HG02678 (cell line): ENCODE results near the gene ARF6.
"Not testable (repeated sequence)": the region's sequence is repeated elsewhere in the genome, so short reads cannot be mapped to it uniquely, and the experiment has no call there.

Source experiments
- ATAC-seq: cut with Tn5 transposase; IDR thresholded peaks from one replicate; pipeline ENCODE4 v1.9.1; 2021; ENCODE audit warnings: mild to moderate bottlenecking, moderate library complexity; ENCODE audit not compliant: unreplicated experiment

ARF6 gene

GRCh38 chr14:49905989-49906388 lies 13.1 kb downstream of the ARF6 start:
- ATAC-seq, result no peak

DNA sequence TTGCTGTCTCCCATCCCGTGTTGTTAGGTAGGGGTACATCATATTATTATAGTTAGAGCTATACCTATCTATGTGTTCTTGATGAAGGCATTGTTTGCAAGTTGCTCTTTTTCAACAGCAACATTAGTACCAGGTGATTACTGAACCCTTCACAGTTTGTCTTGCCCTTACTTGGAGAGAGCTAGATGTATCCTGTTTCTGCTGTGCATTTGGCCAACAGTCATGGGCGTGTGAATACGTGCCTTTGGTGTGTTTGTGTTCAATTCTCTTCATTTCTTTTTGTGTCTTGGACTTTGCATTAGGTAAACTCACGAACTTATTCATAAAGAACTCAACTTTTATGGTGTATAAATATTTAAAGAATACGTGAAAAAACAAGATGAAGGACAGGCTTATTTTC lies 14.3 kb downstream of the ARF6 start:
- no peak for ATAC-seq

DNA sequence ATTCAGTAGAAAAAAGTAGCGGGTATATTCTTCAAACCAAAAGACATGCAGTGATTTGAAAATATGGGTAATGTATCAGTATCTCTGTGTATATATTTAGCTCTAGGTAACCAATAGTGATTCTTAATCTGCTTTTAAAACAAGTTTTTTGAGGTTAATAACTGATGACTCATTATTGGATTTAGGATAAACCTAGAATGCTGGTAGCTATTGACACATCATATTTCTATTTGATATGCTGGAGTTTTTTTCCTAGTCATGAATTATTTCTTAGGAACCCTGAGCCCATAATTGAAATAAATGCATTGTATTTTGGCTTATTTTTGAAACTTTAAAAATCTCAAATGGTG lies 15.5 kb downstream of the ARF6 start:
- ATAC-seq, result no peak

DNA sequence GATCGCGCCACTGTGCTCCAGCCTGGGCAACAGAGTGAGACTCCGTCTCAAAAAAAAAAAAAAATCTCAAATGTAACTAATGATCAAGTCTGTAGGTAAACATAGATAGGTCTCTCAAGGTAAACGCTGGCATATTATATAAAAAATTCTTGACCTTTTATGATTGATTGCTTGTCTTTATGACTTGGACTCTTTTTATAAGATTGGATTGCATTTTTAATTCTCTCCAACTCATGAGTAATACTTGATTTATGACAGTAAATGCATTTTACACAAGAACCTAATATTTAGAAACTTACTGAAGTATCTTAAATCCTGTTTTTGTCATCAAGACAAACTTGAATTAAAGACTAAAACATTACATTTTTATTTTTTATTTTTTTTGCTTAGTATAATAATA lies 16.1 kb downstream of the ARF6 start:
- no peak for ATAC-seq

DNA sequence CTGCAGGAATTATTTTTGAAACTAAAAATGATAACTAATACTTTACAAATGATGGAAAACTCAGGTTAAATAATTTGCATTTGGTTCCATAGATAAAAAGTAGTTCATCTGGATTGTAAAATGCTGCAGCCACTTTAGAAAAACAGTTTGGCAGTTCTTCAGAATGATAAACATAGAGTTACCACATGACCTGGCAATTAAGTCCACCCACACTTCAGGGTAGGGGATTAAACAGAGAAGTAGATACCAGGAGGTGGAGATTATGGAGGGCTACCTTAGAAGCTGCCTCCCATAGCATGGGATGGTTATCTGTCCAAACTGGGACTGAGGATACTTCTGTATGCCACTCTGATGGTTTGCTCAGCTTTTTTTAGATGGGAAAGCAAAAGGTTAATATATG lies 22.2 kb downstream of the ARF6 start:
- no peak for ATAC-seq

DNA sequence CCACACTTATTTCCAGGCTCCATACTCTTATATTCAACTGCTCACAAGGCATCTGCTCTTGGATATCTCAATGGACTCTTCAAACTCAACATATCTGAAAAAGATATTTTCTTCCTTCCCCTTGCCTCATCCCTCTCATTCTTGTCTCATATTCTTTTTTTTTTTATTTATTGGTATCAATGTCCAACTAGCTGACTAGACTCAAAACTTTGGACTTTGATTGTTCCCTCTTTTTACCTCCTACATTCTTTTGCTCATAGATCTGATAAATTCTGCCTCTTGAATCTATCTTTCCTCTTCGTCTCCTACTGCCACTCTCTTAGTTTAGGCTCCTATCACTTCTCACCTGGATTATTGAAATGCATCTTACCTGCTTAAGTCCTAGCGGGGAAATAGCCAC lies 25.8 kb downstream of the ARF6 start:
- ATAC-seq, result no peak

DNA sequence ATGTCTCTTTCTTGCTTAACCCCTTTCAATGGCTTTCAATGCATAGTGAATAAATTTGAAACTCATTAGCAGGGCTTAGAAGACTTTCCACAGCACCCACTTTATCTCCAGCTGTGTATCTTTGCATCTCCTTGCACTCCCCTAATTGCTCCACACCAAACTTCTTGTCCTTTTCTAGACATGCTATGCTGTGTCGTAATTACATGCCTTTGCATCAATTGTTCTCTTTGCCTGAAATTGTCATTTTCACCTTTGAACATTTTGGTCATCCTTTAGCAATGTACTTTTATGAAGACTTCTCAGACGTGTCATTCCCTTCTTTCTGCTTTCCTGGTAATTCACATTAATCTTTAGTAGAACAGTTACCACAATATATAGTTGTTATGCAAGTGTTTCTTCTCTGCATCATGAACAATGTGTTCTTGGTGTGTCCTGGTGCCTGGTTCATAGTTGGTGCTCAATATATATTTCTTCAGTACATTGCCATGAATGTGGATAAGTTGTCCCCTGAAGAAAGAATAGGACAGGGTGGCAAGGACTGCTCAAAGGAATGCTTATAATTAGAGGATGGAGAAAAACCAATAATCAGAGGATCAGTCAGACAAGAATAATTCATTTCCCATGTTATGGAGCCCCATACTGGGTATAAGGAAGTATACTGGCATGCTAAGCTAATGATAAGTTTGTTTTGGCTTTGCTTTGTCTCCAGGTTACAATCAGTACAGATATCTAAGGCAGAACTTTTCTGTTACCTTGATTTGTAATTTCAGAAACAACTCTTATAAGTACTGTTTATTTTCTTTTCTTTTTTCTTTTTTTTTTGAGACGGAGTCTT lies 27.2 kb downstream of the ARF6 start:
- ATAC-seq, result no peak

- ATAC-seq, result no peak
These were observed 28.1 kb downstream of the ARF6 start for GRCh38 chr14:49920935-49921334.

DNA sequence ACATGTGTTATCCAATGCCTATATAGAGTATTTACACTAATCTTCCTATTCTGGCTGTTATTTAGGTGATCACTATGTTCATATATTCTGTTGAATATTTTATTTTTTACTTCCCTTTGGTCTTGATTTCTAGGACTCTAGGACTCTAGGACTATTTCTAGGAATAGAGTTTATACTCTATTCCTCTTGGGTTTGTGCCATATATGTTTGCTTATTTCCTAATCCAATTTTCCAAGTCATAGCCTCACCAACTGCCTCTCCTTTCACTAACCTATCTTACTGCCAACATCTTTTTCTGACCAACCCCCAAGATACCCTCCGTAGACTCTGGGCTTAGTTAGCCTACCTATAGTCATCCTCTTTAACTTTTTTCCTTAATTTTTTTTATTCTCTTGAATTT lies 28.5 kb downstream of the ARF6 start:
- ATAC-seq, result no peak

- no peak for ATAC-seq
These were observed 30.6 kb downstream of the ARF6 start for GRCh38 chr14:49923442-49923841.

- no peak for ATAC-seq
These were observed 31.0 kb downstream of the ARF6 start for GRCh38 chr14:49923881-49924280.

DNA sequence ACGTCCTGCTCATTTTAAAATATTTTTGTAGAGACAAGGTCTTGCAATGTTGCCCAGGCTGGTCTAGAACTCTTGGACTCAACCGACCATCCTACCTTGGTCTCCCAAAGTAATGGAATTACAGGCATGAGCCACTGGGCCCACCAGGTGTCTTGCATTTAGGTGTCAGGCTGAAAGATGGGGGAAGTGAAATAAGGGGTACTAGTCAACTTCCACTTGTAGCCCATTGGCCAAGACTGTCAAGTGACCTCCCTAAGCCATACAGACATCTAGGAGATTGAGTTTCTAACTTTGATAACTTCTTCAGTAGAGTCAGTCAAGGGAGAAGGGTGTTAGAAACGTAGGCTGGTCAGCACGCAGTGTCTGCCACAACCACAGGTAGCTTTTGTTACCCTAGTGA lies 32.0 kb downstream of the ARF6 start:
- ATAC-seq, result no peak

- ATAC-seq, result no peak
These were observed 33.9 kb downstream of the ARF6 start for GRCh38 chr14:49926803-49927202.

- ATAC-seq, result no peak
These were observed 35.1 kb downstream of the ARF6 start for GRCh38 chr14:49928015-49928414.

DNA sequence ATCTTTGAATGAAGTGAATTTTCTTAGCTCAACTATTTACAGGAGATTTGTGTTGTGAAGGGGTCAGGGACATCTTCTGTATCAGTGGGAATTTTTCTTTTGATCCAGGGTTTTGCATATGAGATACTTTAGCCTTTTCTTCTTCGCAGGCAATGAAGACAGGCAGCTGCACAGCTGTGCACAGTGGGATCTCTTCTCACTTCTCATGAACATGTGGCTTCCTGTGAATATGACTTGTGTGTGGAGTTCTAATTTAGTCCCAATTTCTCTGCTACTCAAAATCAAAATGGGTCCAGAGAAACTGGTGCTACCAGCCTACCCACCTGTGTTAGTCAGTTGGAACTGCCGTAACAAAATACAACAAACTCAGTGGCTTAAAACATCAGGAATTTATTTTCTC lies 37.8 kb downstream of the ARF6 start:
- ATAC-seq, result no peak

DNA sequence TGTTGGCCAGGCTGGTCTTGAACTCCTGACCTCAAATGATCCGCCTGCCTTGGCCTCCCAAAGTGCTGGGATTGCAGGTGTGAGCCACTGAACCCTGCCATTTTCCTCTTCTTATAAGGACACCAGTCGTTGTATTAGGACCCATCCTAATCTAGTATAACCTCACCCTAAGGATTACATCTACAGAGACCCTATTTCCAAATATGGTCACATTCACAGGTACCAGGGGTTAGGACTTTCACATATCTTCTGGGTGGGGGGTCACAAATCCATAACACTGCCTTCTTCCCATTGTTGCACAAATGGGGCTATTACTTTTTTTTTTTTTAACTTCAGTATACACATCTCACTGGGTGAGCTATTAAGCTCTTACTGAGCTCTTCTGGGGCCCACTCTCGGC lies 38.6 kb downstream of the ARF6 start:
- ATAC-seq, result no peak

- no peak for ATAC-seq
These were observed 40.2 kb downstream of the ARF6 start for GRCh38 chr14:49933128-49933527.

GRCh38 chr14:49933704-49934103 lies 40.8 kb downstream of the ARF6 start:
- no peak for ATAC-seq

DNA sequence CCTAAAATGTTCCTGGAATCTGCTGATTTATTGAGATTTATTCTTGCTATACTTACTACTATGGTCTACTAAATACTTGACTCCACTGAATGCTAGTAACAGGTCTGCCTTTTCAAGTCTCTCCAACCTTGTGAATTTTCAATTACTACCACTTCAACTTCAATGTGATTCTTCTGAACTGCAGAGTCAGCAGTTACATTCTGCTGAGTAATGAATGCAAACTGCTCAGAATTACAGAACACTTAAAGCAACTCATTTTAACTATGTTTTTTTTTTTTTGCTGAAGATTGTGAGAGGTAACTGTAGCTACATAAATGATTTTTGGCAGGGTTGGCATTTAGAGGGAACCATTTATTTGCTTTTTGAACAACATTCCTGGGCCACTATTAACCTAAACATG lies 41.8 kb downstream of the ARF6 start:
- ATAC-seq, result no peak

GRCh38 chr14:49935526-49935925 lies 42.6 kb downstream of the ARF6 start:
- ATAC-seq, result no peak

GRCh38 chr14:49936246-49936645 lies 43.4 kb downstream of the ARF6 start:
- not testable (repeated sequence) for ATAC-seq

DNA sequence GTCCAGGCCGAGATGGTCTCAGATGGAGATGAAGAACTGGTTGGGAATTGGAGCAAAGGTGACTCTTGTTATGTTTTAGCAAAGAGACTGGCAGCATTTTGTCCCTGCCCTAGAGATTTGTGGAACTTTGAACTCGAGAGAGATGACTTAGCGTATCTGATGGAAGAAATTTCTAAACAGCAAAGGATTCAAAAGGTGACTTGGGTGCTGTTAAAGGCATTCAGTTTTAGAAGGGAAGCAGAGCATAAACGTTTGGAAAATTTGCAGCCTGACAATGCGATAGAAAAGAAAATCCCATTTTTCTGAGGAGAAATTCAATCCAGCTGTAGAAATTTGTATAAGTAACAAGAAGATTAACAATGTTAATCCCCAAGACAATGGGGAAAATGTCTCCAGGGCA lies 44.0 kb downstream of the ARF6 start:
- ATAC-seq, result not testable (repeated sequence)

DNA sequence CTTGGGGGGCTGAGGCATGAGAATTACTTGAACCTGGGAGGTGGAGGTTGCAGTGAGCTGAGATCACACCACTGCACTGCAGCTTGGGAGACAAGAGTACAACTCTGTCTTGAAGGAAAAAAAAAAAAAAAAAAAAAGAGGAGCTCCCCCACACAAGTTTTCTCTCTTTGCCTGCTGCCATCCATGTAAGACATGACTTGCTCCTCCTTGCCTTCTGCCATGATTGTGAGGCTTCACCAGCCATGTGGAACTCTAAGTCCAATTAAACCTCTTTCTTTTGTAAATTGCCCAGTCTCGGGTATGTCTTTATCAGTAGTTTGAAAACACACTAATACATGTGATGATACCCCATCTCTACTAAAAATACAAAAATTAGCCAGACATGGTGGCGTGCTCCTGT lies 46.3 kb downstream of the ARF6 start:
- not testable (repeated sequence) for ATAC-seq
